ENCODE data around the gene CPNE4.

Gene CPNE4

DNA sequence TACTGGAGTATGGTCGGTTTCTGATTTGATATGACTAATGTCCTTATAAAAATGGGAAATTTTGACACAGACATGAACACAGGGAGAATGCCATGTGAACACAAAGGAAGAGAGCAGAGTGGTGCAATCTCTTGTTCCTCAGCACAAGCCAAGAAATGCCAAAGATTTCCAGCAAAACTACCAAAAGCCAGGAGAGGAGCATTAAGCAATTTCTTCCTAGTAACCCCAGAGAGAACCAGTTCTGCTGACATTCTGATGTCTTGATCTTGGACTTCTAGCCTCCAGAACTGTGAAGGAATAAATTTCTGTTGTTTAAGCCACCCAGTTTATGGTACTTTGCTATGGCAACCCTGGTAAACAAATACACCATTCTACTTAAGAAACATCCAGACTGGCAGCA lies 304.2 kb downstream of the CPNE4 start:
- no peak for DNase-seq

DNA sequence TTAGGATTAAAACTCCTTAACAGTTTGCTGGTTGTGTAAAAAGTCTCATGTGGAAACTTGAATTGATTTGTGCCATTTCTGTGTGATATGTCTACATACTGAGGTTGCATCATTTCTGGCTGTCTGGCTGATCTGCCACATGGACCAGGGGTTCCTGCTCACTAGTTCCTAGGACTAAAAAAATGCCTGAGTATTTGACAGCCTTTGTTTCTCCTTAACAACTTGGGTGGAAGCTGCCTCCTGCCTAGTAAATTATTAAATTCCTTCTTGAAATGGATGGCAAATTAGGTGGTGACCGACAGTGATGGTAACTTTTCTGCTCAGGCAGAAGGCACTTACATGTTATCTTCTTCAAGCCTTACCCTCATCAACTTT lies 305.2 kb downstream of the CPNE4 start:
- no peak for DNase-seq

DNA sequence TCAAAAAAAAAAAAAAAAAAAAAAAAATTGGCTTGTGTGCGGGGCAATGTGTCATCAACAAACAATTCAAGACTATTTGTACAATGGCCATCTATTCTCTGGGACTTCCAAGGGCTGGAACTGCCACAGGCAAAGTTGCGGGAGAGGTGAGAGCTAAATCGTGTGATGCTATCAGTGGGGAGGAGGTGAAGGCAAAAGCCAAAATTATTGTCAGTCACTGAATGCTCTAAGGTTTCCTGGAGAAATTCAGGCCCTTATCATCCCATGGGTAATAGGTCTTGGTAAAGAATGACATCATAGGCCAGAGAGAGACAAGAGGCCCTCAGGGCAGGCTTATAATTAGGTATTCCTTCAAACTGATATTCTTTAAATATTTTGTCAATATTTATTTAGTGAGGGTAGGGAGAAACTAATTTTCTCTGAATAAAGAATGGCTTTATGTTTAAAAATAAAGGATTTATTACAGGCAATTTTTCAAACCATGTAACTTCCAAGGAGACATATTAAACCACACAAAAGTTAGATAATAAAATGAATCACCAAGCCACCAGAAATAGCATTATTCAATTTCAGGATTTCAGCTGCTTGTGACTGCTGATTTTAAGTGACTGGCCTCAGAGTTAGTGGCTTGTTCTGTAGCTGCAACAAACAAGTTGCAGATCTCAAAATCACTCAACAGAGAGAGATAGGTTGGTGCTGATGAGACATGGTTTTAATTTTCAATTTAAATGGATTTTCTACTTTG lies 305.7 kb downstream of the CPNE4 start:
- DNase-seq, result no peak

DNA sequence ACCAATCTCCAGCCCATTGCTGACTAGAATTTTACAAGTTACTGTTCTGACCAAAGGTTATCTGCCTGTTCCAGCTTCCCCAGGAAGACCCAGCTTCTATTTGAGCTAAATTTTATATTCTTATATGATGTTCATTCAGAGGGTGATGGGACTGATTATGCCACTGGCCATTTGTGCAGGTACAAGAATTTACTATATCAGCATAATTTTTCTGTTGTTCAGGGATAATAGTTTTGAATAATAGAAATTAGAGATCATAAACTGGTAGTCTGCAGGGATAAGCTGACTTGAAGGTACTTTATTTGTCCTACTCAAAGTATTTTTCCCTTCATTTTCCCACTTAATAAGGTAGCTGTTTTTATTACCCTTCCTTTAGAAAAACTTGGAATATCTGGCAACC lies 309.4 kb downstream of the CPNE4 start:
- DNase-seq, result no peak

DNA sequence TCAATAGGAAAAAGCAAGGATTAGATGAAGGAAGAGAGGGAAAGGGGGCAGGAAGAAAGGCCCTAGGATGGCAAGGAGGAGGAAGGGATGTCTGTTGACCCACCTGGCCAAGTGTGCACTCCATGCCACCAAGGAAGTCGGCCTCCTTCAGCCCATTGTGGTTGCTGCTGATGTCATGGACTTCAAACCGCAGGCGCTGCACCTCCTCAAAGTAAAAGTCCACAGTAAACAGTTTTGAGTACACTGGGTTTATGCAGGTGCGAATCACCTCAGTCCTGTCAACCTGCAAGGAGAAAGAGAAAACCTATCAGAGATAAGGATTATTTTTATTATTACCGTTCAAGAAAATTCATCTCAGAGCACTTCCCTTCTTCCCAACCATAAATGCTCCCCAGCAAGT lies 311.5 kb downstream of the CPNE4 start:
- DNase-seq, result no peak

DNA sequence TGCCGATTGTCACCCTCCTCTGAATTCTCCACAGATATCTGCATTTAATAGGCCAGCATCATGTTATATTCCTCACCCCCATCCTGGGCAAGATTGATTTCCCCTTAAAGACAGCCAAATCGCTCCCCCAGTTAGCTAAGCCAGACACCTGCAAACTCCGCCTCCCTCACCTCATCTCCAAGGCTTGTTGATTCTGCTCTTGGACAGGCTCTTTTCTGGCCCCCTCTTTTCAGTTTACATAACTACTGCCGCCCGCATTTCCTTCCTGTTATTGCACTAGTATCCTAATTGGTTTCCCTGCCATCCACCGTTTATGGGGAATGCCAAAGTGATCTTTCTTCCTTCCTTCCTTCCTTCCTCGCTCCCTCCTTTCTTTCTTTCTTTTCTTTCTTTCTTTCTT lies 317.3 kb downstream of the CPNE4 start:
- DNase-seq, result no peak

DNA sequence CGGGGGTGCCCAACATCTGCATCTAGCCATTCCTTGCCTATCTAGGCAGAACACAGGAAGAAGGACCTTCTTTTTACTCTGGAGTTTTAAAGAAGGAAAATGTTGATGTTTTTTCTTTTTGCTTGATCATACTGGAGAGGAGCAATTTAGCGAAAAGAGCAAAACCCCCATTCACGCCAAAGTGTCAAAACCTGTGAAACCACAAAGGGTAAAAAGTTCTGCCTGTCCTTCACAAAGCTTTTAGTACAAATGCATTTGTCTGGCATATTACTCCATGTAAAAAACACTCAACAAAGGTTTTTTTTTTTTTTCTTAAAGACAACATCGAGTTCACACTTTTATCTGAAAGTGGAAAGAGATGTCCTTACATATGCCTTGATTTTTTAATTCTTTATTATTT lies 317.9 kb downstream of the CPNE4 start:
- no peak for DNase-seq

DNA sequence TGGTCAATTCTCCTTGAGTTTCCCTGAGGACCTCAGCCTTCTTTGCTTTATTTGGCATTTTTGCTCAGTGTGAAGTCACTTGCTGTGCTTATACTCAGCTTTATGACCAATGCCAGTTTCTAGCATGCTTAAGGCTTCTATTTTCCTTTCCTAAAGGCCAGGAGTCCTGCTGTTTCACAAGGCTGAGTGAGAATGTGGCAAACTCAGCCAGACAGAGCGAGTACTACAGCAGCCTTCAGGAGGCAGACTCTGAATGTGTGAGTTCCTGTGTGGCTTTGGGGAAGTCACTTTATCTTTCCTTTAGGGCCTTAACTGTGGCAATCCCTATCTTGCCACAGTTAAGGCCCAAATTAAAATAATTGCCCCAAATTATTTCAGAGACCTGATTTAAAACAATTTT lies 318.8 kb downstream of the CPNE4 start:
- no peak for DNase-seq

DNA sequence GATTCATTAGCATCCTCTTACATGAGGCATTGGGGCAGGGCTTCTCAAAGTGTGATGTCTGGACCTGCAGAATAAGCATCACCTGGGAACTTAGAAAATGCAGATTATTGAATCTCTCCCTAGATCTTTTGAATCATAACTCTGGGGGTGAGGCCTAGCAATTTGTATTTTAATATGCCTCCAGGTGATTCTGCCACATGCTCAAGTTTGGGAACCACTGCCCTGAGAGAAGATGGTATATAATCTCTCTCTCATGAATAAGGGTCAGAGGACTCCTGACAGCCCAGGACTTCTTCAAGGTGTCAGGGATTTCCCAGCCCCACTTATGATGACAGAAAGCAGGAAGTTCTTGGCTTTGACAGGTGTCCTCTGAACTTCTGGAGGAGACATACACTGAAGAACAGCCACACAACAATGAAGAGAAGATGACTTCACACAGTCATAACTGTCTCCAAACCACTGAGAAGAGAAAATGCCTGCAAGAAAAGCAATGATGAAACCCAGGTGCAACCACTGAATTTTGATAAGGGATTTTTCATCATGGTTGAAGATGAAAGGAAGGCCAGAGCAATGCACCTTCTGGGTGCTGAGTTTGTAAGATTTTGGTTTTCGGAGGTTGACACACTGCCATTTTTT lies 320.1 kb downstream of the CPNE4 start:
- no peak for DNase-seq

DNA sequence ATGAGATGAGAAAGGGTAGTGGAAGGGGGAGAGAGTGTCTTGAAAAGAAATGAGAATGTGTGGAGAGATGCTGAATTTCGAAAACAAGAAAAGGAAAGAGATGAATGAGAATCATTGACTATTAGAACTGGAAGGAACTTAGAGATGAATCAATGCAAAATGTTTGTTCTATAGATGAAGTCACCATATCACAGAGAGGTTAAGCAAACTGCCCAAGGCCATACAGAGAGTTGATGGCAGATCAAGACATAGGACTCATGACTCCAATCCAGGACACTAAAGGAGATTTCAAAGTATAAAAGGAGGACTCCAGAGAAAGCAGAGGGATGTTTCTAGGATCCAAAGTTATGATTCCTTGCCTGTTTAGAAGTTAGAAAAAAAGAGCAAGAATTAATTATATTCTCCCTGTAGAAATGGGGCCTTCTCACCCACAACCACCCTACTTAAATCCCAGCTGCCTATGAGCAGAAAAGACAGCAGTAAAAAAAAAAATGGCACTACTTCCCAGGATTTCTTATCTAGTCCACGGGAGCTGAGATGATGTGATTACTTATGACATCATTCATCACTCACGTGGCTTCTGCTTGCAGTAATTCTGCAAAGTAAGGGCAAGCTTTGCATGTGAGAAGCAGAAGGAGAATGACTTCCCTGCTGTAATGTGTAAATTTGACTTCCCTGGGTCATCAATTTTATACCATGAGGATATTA lies 321.2 kb downstream of the CPNE4 start:
- DNase-seq, result no peak

DNA sequence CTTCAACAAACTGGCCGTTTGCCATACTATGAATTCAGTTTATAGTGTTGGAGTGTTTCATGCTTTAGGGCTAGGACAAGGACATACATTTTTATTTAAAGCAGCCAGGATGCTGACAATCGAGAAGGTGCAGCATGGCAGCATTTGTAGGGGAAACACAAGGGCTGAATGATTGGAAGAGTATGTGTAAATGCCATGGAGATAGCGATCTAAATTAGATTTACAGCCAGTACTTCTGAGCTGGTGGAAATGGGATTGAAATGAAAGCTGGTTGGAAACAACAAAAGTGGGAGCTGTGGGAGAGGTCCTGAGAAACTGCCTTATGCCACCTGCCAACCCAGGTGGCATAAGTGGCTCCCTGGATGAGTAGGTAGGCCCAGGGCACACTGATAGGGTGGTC lies 322.2 kb downstream of the CPNE4 start:
- DNase-seq, result no peak

DNA sequence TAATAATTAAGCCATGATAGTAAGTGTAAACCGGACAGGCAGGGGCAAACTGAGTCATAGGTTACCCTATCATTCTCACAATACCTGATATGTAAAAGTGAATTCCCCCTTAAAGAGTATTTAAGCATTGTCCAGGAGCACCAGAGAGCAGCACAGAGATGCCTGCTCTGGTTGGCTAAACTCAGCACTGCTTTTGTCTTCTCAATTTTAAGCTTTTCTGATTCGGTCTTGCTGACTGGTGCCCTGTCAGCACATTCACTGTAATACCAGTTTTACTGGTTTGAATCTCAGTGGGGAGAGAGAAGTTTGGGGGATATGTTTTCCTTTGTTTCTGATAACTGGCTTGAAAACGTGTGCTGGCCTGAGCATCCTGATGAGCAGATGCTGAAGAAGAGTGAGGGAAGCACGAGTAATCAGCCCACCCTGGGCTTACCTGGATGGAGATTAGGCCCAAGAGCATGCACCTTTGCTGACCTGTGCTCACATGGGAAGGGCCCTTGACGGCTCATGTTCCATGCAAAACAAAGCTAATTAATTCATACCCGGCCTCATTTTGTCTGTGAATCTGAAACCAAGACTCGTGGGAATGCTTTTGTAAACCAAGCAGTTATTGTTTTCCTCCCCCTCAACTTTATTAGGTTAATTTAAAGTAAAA lies 323.6 kb downstream of the CPNE4 start:
- DNase-seq, result no peak

DNA sequence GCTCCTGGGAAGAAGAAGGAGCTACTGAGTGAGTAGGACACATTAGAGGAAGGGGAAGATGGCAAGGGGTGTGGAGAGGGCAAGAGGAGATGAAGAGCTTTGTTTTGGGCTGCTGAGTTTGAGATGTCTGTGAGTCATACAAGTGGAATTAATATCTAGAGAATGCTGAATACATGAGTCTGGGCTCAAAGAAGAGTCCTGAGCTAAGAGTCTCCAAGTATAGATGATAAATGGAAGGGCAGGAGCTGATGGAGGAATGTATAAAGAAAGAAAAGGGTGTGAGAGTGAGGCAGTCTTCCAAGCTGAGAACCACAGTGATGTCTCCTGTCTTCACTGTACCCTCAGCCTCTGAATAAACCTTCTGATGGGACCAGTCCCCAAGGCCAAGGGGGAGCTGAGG lies 326.6 kb downstream of the CPNE4 start:
- DNase-seq, result no peak

DNA sequence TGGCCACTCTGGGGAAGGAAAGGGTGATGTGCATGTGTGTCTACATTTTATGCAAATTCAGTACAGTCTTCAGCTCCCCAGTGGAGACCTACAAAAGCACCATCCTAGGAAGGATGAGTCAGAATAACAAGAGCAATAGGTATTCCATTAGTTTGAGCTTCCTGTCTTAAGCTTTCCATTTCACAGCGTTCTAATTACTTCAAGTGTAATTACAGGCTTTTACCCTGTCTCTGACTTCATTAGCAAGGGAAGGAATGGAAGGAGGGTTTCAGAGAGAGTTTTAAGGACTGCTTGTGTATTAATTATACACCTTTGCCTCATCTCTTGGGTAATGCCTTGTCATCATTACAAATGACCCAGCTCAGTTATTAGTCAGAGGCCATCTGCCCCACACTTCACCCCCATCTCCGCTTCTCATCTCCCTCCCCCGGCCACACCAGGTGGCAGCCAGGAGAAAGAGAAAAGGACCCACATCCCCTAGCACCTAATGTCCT lies 329.2 kb downstream of the CPNE4 start:
- no peak for DNase-seq

DNA sequence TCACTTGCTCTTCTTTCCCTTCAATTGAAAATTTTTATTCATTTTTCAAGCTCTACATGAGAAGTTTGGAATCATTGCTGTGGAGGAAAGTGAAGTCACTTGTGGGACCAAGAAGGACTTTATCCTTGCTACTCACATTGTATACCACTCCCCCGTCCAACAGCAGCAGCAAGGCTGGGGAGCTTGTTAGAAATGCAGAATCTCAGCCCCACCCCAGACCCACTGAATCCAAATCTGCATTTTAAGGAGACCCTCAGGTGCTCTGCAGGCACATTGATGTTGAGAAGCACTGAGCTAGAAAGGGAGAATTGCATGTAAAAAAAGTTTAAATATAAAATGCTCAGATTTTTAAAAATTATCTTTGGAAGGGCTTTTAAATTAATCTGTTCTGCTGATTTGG lies 329.7 kb downstream of the CPNE4 start:
- DNase-seq, result no peak

DNA sequence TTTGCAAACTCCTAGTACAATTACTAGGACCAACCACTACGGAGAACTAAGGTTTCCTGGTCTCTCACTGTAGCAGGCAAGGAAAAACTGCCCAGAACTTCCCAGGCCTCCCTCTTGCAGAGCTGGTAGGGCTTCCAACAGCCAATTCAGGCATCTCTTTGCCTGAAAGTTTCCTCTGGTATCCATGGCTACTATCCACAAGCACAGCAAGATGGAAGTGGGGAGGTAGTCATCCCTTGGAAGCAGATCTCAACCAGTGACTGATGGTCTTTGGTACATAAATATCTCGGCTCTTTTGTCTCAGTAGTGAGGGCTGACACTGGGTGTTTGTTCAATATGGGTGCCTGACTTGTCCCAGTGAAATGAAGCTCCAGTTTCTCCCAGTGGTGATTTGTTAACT lies 330.7 kb downstream of the CPNE4 start:
- DNase-seq, result no peak

DNA sequence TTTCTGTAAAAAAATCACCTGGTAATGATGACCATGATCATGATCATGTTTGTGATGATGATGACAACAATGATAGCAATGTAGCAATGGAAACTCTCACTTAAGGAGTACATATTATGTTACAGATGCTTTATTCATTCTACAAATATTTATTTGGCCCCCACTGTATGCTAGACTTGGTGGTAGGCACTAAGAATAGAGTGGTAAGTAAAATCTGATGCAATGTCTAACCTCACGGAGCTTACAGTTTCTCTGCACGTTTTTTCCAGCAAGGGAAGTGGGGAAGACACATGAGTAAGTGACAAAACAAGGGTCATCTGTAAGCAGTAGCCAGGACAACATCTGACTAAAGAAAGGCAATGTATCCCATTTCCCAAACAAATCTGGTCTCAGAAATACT lies 332.7 kb downstream of the CPNE4 start:
- no peak for DNase-seq

DNA sequence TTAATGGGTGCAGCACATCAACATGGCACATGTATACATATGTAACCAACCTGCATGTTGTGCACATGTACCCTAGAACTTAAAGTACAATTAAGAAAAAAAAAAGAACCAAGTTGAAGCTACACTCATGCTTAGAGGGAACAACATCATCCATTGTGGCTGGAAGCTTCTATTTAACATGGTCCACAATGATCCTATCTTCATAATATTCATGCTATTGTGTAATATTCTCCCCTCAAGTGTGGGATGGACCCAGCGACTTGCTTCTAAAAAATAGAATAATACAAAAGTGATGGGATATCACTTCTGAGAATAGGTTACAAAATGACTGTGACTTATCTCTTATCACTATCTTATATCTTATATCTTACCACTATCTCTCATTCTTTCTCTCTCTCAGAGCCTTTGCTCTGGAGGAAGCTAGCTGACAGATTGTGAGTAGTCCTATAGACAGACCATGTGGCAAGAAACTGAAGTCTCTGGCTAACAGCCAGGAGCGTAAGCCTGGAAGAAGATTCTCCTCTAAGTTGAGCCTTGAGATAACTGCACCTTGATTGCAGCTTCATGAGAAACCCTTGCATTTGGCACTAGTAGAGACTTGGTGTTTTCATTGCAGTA lies 333.6 kb downstream of the CPNE4 start:
- no peak for DNase-seq

DNA sequence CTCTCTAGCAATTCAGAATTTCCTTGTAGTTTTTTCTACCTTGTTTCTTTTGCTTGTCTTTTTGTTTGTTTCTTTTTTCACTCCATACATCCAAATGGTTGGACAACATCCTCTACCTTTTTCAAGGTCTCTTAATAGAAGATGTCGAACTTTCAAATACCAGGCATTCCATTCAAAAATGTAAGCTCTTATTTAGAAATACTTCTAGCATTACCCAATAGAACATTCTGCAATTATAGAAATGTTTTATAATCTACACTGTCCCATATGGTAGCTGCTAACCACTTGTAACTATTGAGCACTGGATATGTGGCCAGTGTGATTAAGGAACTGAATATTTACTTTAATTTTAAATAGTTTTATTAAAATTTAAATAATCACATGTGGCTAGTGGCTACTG lies 335.8 kb downstream of the CPNE4 start:
- no peak for DNase-seq

DNA sequence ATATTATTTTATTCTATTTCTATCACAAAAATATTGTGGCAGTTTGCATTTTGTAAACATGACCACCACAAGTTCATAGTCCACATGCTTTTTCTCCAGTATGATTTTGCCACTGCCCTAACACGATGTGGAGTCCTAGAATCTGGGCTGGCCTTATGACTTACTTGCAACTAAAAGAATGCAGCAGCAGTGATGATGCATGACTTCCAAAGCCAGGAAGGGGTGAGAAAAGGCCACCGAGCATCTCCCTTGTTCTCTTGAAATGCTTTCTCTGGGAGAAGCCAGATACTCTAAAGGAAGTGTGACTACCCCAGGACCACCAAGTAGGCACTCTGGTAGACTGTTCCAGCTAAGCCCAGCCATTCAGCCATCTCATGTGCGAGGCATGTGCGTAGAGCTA lies 340.4 kb downstream of the CPNE4 start:
- DNase-seq, result no peak

DNA sequence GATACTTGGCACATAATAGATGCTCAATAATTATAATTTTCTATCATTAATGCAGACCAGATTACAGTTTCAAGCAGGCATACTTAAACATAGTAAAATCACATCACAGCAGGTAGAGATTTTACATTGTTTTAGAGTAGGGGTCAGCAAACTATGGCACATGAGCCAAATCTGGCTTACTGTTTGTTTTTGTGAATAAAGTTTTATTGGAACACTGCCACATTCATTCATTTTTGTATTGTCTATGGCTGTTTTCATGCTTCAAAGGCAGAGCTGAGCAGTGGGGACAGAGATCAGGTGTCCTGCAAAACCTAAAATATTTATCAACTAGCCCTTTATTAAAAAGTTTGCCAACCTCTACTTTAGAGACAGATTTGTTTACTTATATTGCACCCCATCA lies 342.5 kb downstream of the CPNE4 start:
- no peak for DNase-seq

DNA sequence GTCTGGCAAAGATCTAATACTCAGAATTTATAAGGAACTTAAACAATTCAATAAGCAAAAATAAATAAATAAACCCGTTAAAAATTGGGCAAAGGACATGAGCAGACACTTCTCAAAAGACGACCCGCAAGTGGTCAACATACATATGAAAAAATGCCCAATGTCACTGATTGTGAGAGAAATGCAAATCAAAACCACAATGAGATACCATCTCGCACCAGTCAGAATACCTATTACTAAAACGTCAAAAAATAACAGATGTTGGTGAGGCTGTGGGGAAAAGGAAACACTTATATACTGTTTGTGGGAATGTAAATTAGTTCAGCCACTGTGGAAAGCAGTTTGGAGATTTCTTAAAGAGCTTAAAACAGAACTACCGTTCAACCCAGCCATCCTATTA lies 344.0 kb downstream of the CPNE4 start:
- DNase-seq, result no peak

DNA sequence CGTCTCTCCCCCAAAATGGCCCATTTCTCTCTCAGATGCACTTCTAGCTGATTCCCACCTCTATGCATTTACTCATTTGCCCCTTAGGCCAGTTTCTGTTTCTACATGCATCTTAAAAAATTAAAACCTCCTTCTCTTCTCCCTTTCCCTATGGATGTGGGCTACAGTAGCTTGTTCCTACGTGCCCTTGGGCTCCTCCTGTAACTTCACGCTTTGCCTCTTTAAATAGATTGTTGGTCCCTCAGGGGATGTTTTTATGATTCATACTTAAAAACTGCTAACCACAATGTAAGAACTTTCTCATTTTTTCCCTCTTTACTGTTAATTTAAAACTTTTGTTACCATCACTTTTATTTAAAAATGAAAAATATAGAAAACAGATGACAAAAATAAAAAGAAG lies 346.4 kb downstream of the CPNE4 start:
- no peak for DNase-seq
